MM.1S (cell line): ENCODE measurements around the gene ZNF684.

Source experiments
- EZH2 ChIP-seq: fragments of 300-600 bp; sonication (generic); optimal IDR thresholded peaks from 2 replicates; pipeline ENCODE3; 2017; ENCODE audit warnings: low read depth, mild to moderate bottlenecking, antibody characterized with exemption, low read length, mixed read lengths
- EZH2phosphoT487 ChIP-seq: fragments of 300-600 bp; sonication (generic); IDR thresholded peaks from 2 replicates; pipeline ENCODE4 v1.6.1; 2018; ENCODE audit warnings: antibody characterized with exemption, low read length
- TF ChIP-seq, protein P1 (sequence below): fragments of 300-600 bp; sonication (generic); IDR thresholded peaks from 2 replicates; pipeline ENCODE4 v1.5.1; 2016; ENCODE audit warnings: antibody characterized with exemption, low read length, mixed read lengths

DNA sequence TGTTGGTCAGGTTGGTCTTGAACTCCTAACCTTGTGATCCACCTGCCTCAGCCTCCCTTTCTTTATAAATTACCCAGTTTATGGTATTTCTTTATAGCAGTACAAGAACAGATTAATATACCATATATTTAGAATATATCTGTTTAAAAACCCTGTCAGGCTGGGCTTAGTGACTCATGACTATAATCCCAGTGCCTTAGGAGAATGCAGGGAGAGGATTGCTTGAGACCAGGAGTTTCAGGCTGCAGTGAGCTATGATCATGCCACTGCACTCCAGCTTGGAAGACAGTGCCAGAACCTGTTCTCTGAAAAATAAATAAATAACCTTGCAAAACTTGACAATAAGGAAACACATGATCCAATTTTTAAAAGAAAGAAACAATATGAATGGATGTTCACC lies 43.9 kb downstream of the ZNF684 start:
- TF ChIP-seq, protein P1, sequence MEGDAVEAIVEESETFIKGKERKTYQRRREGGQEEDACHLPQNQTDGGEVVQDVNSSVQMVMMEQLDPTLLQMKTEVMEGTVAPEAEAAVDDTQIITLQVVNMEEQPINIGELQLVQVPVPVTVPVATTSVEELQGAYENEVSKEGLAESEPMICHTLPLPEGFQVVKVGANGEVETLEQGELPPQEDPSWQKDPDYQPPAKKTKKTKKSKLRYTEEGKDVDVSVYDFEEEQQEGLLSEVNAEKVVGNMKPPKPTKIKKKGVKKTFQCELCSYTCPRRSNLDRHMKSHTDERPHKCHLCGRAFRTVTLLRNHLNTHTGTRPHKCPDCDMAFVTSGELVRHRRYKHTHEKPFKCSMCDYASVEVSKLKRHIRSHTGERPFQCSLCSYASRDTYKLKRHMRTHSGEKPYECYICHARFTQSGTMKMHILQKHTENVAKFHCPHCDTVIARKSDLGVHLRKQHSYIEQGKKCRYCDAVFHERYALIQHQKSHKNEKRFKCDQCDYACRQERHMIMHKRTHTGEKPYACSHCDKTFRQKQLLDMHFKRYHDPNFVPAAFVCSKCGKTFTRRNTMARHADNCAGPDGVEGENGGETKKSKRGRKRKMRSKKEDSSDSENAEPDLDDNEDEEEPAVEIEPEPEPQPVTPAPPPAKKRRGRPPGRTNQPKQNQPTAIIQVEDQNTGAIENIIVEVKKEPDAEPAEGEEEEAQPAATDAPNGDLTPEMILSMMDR = no peak
- TF ChIP-seq EZH2 (no peak), EZH2phosphoT487 (no peak)
